ENCODE measurements around the gene MATK.

MATK gene

GRCh38 chr19:3814648-3815047 lies 28.5 kb upstream of the MATK start:
- no peak for DNase-seq

- DNase-seq: no peak
Observed at GRCh38 chr19:3813473-3814392, 27.6 kb upstream of the MATK start.

GRCh38 chr19:3810708-3811355 lies 24.7 kb upstream of the MATK start:
- DNase-seq: no peak

GRCh38 chr19:3809881-3810707 lies 23.9 kb upstream of the MATK start:
- DNase-seq: no peak

- DNase-seq: no peak
Observed at GRCh38 chr19:3808420-3809143, 22.4 kb upstream of the MATK start.

GRCh38 chr19:3807574-3808354 lies 21.6 kb upstream of the MATK start:
- no peak for DNase-seq

GRCh38 chr19:3807131-3807480 lies 20.9 kb upstream of the MATK start:
- DNase-seq: no peak

GRCh38 chr19:3805859-3806258 lies 19.7 kb upstream of the MATK start:
- DNase-seq: no peak

- no peak for DNase-seq
Observed at GRCh38 chr19:3804429-3804828, 18.2 kb upstream of the MATK start.

- DNase-seq: no peak
Observed at GRCh38 chr19:3803986-3804385, 17.8 kb upstream of the MATK start.

- no peak for DNase-seq
Observed at GRCh38 chr19:3803114-3803888, 17.1 kb upstream of the MATK start.

- peak in 2 of 3 experiments; percentile 78 to 89 for DNase-seq
Observed at GRCh38 chr19:3801412-3802096, 15.4 kb upstream of the MATK start.

GRCh38 chr19:3800996-3801395 lies 14.8 kb upstream of the MATK start:
- no peak for DNase-seq

- DNase-seq: no peak
Observed at GRCh38 chr19:3798137-3798536, 12.0 kb upstream of the MATK start.

- DNase-seq: no peak
Observed at GRCh38 chr19:3796358-3796757, 10.2 kb upstream of the MATK start.

- DNase-seq: no peak
Observed at GRCh38 chr19:3793799-3794198, 7.6 kb upstream of the MATK start.

- DNase-seq: no peak
Observed at GRCh38 chr19:3792114-3792513, 5.9 kb upstream of the MATK start.

- DNase-seq: no peak
Observed at GRCh38 chr19:3790941-3791340, 4.8 kb upstream of the MATK start.

GRCh38 chr19:3790209-3790734 lies 4.1 kb upstream of the MATK start:
- DNase-seq: no peak
